Common myeloid progenitor, CD34-positive (primary cell): ENCODE data around the gene IRX6.

Experiments used
- CTCF ChIA-PET: fragments of 350-600 bp; sonication (Branson Sonifier 250); formaldehyde crosslinking; loops from one replicate; lab custom pipeline; 2021; ENCODE audit warnings: antibody characterized with exemption; lab: Charles Lee
- POLR2A ChIA-PET: fragments of 350-600 bp; sonication (Branson Sonifier 250); formaldehyde crosslinking; loops from one replicate; lab custom pipeline; 2021; ENCODE audit warnings: antibody characterized with exemption; lab: Charles Lee
- DNase-seq, 3 donors: peaks; one replicate each; pipeline versions ENCODE4 v3.0.0 to v3.0.0-alpha.2; 2013
- H3K27ac ChIP-seq, 2 experiments: 1 replicate in 1 of 2; 2 replicates in 1 of 2; pipeline ENCODE4 v1.7.0; 2013; ENCODE audit warnings: inconsistent platforms in 2 of 2, low read length in 2 of 2, mild to moderate bottlenecking in 2 of 2, low read depth in 1 of 2, moderate library complexity in 1 of 2; ENCODE audit not compliant: severe bottlenecking in 2 of 2, insufficient read depth in 1 of 2, poor library complexity in 1 of 2
- H3K27me3 ChIP-seq, 5 experiments: replicated peaks in 2 of 5; 1 replicate in 3 of 5; 2 replicates in 2 of 5; pipeline versions ENCODE4 v1.6.1 to v1.7.0; 2013; ENCODE audit warnings: low read length in 4 of 5, mild to moderate bottlenecking in 2 of 5, moderate library complexity in 2 of 5, inconsistent platforms in 1 of 5; ENCODE audit not compliant: insufficient read depth in 5 of 5, control insufficient read depth in 4 of 5
- H3K36me3 ChIP-seq, 4 experiments: 1 replicate in 2 of 4; 2 replicates in 2 of 4; pipeline versions ENCODE4 v1.6.1 to v1.7.0; 2013; ENCODE audit warnings: low read length in 3 of 4, control low read depth in 1 of 4, mild to moderate bottlenecking in 1 of 4; ENCODE audit not compliant: control insufficient read depth in 4 of 4, insufficient read depth in 4 of 4
- H3K4me1 ChIP-seq, 4 experiments: 1 replicate in 3 of 4; 2 replicates in 1 of 4; pipeline versions ENCODE4 v1.6.1 to v1.7.1; 2013; ENCODE audit warnings: low read length in 3 of 4, mild to moderate bottlenecking in 3 of 4, control low read depth in 1 of 4, inconsistent platforms in 1 of 4, moderate library complexity in 1 of 4; ENCODE audit not compliant: control insufficient read depth in 4 of 4, insufficient read depth in 4 of 4; ENCODE audit errors: control extremely low read depth in 1 of 4
- H3K4me3 ChIP-seq, 7 experiments: 1 replicate in 4 of 7; 2 replicates in 3 of 7; pipeline versions ENCODE4 v1.5.1 to v1.7.0; 2013; ENCODE audit warnings: mild to moderate bottlenecking in 7 of 7, low read length in 6 of 7, moderate library complexity in 6 of 7, inconsistent platforms in 2 of 7, low read depth in 2 of 7, control low read depth in 1 of 7; ENCODE audit not compliant: insufficient read depth in 4 of 7, control insufficient read depth in 1 of 7; ENCODE audit errors: extremely low read depth in 1 of 7
- H3K9me3 ChIP-seq, 5 experiments: 1 replicate in 4 of 5; 2 replicates in 1 of 5; pipeline versions ENCODE4 v1.6.1 to v1.7.1; 2013; ENCODE audit warnings: low read length in 4 of 5, mild to moderate bottlenecking in 2 of 5, inconsistent platforms in 1 of 5, low read depth in 1 of 5, moderate library complexity in 1 of 5; ENCODE audit not compliant: control insufficient read depth in 4 of 5, insufficient read depth in 2 of 5; ENCODE audit errors: control extremely low read depth in 1 of 5
- WGBS: methylation state at CpG from one replicate; pipeline ENCODE4 v1.1.5; 2013; ENCODE audit not compliant: insufficient coverage; 5-methylcytosine and 5-hydroxymethylcytosine counted together

Gene IRX6

DNA sequence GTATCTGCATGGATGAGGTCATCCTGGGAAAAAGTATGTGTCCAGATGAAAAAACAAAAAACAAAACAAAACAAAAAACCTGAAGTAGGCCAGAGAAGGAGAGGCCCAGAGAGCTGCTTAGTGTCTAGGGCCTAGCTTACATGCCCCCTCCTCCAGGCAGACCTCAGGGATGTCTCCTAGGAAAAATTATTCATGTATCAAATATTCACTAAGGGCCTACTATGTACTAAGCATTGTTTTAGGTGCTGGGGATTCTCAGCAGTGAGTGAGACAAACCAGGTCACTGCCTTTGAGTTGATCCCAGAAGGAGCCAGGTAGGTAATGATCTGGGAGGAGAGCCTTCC, 49.5 kb downstream of the IRX6 start:
- no peaks in the 10 kb centered on the region for H3K9me3 ChIP-seq
- ChIA-PET POLR2A (no interaction called here), CTCF (interaction anchor here (1.3 kb wide), 1 partner anchor 45 kb away, joined by 3 read pairs; no protein-coding TSS in a partner anchor)
- H3K36me3 ChIP-seq: no peaks in the 10 kb centered on the region
- H3K27ac ChIP-seq: no peak overlapping the region
- peaks cover 0 to 5% (median 1%) of the 10 kb centered on the region in 4 experiments for H3K4me1 ChIP-seq
- DNase-seq: no peak
- no peak overlapping the region for H3K4me3 ChIP-seq
- H3K27me3 ChIP-seq: peaks cover 8 to 49% (median 28%) of the 10 kb centered on the region in 5 experiments

DNA sequence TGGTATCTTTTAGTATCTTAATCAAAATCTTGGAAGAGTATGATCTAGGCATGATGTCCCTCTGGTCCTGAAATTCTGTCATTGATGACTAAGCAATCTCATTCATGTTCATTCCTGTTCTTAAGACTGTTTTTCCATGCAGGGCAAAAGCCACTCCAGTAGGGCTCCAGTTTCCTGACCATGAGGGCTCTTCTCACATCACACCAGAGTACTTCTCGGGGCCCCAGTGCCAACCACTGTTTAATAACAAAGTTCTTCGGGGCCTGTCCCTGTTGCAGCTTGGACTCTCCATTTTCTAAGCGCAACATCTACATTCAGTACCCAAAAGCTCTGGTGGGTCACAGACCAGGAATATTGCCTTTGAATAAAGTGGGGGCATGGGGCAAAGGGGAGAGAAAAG, 52.0 kb downstream of the IRX6 start:
- Histone ChIP-seq H3K4me1 (peaks cover 0 to 1% (median under 1%) of the 10 kb centered on the region in 4 experiments), H3K27ac (no peak overlapping the region), H3K36me3 (no peaks in the 10 kb centered on the region), H3K27me3 (peaks cover 0 to 23% (median 14%) of the 10 kb centered on the region in 5 experiments), H3K4me3 (no peak overlapping the region), H3K9me3 (no peaks in the 10 kb centered on the region)
- ChIA-PET POLR2A (no interaction called here), CTCF (no interaction called here)
- WGBS: 100% methylated on average over 2 of the region's 3 CpGs
- DNase-seq: no peak

DNA sequence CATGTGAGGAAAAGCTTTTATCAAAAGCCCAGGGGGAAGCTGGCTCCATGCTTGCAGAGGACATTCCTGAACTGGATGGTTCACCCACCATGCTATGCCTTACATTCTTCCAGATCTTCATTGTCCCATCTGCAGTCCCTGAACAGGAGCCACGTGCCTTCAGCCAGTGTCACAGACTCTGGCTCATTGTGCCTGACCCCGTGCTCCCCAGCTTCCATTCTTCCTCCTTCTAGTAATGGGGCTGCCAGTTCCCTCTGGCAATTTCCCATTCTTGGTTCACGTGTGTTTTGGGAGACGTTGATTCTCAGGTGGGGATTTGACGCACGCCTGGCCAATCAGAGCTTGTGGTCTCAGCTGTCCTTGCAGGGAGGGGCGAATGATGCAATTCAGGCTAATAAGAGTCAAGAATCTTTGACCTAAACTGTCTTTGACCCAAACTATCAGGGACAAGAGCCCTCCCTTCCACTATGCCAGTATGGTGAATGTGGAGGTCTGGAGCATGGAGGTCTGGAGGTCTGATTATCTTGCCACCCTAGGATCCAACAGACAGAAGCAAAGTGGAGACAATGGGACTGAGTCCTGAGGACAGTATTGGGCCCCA, 52.7 kb downstream of the IRX6 start:
- POLR2A ChIA-PET: no interaction called here
- 97% methylated on average over 7 of the region's 7 CpGs for WGBS

DNA sequence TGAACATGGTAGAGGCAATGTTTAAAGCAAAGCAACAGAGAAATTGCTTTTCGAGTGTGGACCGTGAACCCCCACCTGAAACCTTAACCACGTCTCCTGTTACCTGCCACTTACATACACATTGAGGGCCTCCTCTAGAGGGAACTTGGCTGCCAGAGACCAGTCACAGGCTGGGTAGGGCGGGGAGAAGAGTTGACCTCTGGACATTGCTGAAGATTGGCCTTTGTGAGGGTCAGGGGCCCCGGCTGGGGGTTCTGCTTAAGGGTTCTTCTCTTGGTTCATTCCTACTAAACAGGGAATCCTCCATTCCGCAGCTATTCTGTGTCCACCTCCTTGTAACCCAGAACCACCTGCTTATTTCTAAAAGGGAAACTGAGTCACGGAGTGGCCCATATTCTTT, 53.8 kb downstream of the IRX6 start:
- POLR2A ChIA-PET: no interaction called here
- Histone ChIP-seq H3K36me3 (no peaks in the 10 kb centered on the region), H3K27ac (no peak overlapping the region), H3K27me3 (peaks cover 0 to 13% (median 0%) of the 10 kb centered on the region in 5 experiments), H3K4me1 (no peaks in the 10 kb centered on the region), H3K9me3 (no peaks in the 10 kb centered on the region), H3K4me3 (no peak overlapping the region)
- CTCF ChIA-PET: no interaction called here
- 100% methylated on average over 4 of the region's 7 CpGs for WGBS
- no peak for DNase-seq

More for the DNA sequence above, 52.7 kb downstream of the IRX6 start:
- no peak for DNase-seq
- CTCF ChIA-PET: no interaction called here
- no peaks in the 10 kb centered on the region for H3K9me3 ChIP-seq
- H3K36me3 ChIP-seq: no peaks in the 10 kb centered on the region
- no peak overlapping the region for H3K4me3 ChIP-seq
- no peaks in the 10 kb centered on the region for H3K4me1 ChIP-seq
- peaks cover 0 to 17% (median 8%) of the 10 kb centered on the region in 5 experiments for H3K27me3 ChIP-seq
- H3K27ac ChIP-seq: no peak overlapping the region

DNA sequence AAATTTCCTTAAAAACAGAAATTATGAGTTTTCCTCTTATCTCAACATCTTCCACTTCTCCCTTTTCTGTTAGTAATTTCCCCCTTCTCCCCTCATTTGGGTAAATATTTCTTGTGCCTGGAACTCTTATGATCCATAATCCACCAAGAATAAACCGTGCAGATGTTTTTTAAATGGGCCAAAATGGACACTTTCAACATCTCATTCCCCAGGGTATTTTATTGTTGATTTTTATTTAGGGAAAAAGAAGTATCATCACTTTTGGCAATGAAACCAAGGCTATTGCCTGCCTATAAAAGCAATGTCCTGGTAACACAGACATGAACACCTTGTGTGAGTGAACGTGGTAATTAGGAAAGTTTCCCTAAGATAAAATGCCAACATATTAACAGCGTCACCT, 54.6 kb downstream of the IRX6 start:
- Histone ChIP-seq H3K27ac (no peak overlapping the region), H3K9me3 (no peaks in the 10 kb centered on the region), H3K36me3 (no peaks in the 10 kb centered on the region), H3K4me3 (no peak overlapping the region), H3K4me1 (no peaks in the 10 kb centered on the region), H3K27me3 (peaks cover 0 to 12% (median 0%) of the 10 kb centered on the region in 5 experiments)
- WGBS: no CpG with 5 or more reads among the region's 3 CpGs
- no peak for DNase-seq
- ChIA-PET POLR2A (no interaction called here), CTCF (no interaction called here)

DNA sequence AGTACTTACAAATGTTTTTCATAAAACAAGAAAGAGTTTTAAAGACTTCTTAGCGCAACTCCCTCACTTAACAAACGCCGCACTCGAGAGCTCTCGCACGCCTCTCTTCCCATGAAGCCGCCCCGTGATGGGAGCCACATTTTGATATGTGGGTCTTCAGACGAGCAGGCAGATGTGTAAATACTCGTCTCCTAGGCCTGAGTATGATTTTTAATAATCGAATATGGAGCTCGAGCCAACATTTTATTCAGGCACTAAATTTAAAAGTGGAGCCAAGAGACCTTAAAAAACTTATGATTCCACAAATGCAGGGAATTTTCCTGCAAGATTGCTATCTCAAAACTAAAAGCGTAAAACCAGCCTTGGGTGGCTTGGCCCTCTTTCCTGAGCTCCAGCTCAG, 55.4 kb downstream of the IRX6 start:
- H3K27me3 ChIP-seq: peaks cover 0 to 12% (median 0%) of the 10 kb centered on the region in 5 experiments
- no peak overlapping the region for H3K4me3 ChIP-seq
- POLR2A ChIA-PET: interaction anchor here (0.5 kb wide), 1 partner anchor 182 kb away, joined by 3 read pairs; no protein-coding TSS in a partner anchor
- DNase-seq: no peak
- no peaks in the 10 kb centered on the region for H3K4me1 ChIP-seq
- CTCF ChIA-PET: no interaction called here
- no peaks in the 10 kb centered on the region for H3K36me3 ChIP-seq
- no peak overlapping the region for H3K27ac ChIP-seq
- H3K9me3 ChIP-seq: no peaks in the 10 kb centered on the region
- WGBS: 96% methylated on average over 13 of the region's 13 CpGs

DNA sequence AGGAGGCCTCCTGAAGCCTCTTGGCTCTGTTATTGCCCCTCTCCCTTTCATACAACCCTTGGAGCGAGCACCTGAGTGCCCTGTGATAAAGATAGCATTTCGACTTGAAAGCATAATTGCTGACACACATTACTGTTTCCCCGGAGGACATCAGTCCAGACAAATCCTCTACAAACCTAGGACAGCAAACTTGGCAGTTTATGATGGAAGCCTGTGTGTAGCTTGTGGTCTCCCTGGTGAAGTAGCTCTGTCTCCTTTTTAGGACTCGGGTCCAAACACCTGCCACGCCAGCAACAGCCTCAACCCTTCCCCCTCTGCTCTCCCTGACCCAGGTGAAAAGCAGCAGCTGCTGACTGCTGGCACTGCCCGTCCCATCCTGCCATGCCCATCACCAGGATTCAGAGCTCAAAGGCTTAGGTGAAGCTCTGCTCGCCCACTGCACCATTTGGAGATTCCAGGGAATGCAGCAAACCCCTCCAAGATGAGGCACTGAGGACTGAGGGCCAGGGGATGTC, 55.9 kb downstream of the IRX6 start:
- WGBS: 95% methylated on average over 7 of the region's 7 CpGs
- ChIA-PET POLR2A (no interaction called here), CTCF (no interaction called here)
- Histone ChIP-seq H3K27ac (no peak overlapping the region), H3K27me3 (peaks cover 0 to 9% (median 0%) of the 10 kb centered on the region in 5 experiments), H3K4me1 (no peaks in the 10 kb centered on the region), H3K36me3 (no peaks in the 10 kb centered on the region), H3K4me3 (no peak overlapping the region), H3K9me3 (no peaks in the 10 kb centered on the region)
- DNase-seq: no peak
